Glomerular visceral epithelial cell (primary cell): ENCODE data around the gene KANK4.

Source experiments
- DNase-seq: peaks from one replicate; pipeline ENCODE4 v3.0.0-alpha.2; 2016; ENCODE audit errors: extremely low spot score

Gene KANK4

DNA sequence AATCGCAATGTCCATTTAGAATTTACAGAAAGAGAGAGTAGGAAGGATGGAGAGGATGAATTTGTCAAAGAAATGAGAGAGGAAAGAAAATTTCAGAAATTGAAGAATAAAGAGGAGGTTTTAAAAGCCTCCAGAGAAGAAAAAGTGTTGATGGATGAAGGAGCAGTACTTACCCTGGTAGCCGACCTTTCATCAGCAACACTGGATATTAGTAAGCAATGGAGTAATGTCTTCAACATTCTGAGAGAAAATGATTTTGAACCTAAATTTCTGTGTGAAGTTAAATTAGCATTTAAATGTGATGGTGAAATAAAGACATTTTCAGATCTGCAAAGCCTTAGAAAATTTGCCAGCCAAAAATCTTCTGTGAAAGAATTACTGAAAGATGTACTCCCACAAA lies 112.0 kb downstream of the KANK4 start:
- no peak for DNase-seq

- DNase-seq = no peak
Observed at GRCh38 chr1:62198781-62199125, 120.5 kb downstream of the KANK4 start.

GRCh38 chr1:62198069-62198780 lies 121.0 kb downstream of the KANK4 start:
- no peak for DNase-seq

DNA sequence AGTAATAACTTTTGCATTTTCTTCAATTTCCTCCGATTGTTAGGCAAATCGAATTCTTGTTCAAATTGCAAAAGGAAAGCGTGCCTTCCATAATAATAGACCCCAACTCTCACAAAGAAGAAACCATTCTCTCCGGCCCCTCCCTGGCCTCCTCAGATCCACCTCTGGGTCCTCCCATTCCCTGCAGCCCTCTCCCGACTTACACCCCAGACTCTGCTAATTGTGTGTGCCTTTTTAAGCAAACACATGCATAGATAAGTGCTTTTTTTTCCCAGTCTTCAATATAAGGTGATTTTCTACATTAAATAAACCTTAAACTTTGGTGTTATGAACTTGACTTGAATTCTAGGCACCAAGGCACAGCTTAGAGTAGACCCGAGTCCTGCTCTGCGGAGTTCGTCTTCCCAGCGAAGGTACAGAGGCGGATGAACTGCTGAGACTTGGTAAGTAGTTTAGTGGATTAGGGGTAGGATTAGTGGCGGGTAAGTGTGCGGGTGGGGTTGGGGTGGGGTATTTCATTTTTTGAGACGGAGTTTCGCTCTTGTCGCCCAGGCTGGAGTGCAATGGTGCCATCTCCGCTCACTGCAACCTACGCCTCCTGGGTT lies 123.0 kb downstream of the KANK4 start:
- DNase-seq = no peak

GRCh38 chr1:62194651-62195544 lies 124.3 kb downstream of the KANK4 start, which contains the start of gene L1TD1:
TSS of gene L1TD1 (plus strand) at chr1:62194849. CDS start at chr1:62206629, 11,780 bp downstream.
- DNase-seq = no peak

DNA sequence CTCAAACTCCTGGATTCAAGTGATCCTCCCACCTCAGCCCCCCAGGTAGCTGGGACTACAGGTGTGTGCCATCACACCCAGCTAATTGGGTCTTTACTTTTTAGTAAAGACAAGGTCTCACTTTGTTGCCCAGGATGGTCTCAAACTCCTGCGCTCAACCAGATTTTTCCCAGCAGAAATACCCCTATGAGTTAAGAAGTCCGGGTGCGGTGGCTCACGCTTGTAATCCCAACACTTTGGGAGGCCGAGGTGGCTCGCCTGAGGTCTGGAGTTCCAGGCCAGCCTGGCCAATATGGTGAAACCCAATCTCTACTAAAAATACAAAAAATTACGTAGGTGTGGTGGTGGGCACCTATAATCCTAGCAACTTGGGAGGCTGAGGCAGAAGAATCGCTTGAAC lies 131.1 kb downstream of the KANK4 start:
- no peak for DNase-seq

- no peak for DNase-seq
Observed at GRCh38 chr1:62187548-62187947, 131.7 kb downstream of the KANK4 start.
